GM18498 (cell line): ENCODE results near the gene CR2.
"Not testable (repeated sequence)": the region's sequence is repeated elsewhere in the genome, so short reads cannot be mapped to it uniquely, and the experiment has no call there.

Experiments used
- ATAC-seq: cut with Tn5 transposase; IDR thresholded peaks from one replicate; pipeline ENCODE4 v1.9.1; 2021; ENCODE audit warnings: mild to moderate bottlenecking, moderate library complexity; ENCODE audit not compliant: unreplicated experiment

The CR2 gene

GRCh38 chr1:207444514-207445217 is 9.5 kb upstream of the CR2 start:
- ATAC-seq: no peak

- peak; percentile 22 for ATAC-seq
Observed at GRCh38 chr1:207453710-207454045, 450 bp upstream of the CR2 start.

DNA sequence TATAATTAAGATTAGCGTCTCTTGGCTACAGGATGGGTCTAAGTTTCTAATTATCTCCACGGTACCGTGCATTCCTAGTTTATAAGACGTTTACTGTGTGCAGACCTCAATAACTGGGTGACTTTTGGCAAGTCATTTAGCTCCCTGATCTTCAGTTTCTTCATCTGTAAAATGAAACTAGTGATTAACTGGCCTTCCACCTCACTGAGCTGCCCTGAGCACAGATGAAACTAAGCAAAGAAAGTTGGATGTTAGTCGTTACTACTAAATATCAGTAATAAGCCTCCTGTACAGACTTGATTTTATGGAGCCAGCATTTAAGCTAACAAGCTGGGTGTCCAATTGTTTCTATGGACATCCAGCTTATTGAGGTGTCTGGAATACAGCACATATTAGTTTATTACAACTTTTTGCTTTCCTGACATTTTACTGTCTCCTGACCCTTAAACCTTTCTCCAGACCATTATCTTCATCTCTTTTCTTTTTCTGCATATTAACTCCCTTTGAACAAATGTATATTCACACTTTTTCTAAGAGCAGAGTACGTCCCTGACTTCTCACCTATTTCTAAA is 1.1 kb downstream of the CR2 start:
- ATAC-seq: no peak

- ATAC-seq: no peak
Observed at GRCh38 chr1:207458414-207458813, 4.3 kb downstream of the CR2 start.

- no peak for ATAC-seq
Observed at GRCh38 chr1:207459008-207459407, 4.9 kb downstream of the CR2 start.

DNA sequence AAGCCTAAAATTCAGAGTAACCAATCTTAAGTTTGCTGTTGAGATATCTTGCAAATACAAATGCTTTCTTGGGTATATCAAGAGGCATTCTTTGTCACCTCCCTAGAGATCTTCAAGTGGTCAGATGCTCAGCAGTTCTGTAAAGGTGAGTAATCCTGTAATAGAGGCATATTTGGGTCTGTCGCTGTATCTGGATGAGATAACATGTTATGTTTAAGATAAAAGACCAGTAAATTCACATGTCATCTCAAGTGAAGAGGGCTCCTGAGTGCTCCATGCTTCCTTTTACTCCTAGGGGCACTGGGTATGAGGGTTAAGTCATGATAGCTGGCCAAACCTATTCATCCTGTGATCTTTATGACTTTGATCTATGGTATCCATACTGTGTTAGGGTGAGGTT is 7.5 kb downstream of the CR2 start:
- no peak for ATAC-seq

GRCh38 chr1:207462535-207462934 is 8.4 kb downstream of the CR2 start:
- no peak for ATAC-seq

DNA sequence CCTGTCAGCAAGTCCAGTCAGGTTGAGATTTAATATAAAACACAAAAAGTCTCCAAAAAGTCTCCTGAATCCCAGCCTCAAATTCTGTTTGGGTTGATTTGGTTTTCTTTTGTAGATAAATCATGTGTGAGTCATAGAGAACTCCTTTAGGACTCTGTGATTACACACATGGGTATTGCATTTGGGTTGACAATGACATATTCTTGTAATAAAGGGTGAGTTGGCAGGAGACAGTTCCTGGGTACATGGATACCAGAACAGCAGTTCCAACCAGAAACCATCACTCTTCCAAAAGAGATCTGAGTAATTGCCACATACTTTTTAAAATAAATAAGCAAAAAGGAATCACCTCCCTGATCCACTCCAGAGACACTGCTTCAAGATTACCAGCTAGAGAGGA is 8.9 kb downstream of the CR2 start:
- no peak for ATAC-seq

GRCh38 chr1:207463571-207463970 is 9.4 kb downstream of the CR2 start:
- ATAC-seq: no peak

DNA sequence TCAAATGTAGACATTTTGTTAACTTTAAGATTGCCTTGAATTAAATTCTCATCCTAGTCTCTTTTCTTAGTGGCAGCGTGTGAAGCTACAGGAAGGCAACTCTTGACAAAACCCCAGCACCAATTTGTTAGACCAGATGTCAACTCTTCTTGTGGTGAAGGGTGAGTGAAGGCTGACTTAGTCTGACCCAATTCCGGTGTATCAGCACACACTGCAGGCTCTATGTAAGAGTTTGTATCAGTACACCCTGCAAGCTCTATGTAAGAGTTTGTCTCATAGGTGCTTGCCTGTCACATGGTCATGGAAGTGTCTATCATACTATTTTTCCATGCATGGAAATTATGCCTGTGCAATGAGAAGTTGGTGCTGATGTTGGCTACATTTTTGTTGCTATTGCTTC is 16.8 kb downstream of the CR2 start:
- ATAC-seq: no peak

GRCh38 chr1:207474210-207474609 is 20.1 kb downstream of the CR2 start:
- no peak for ATAC-seq

- ATAC-seq: no peak
Observed at GRCh38 chr1:207486198-207486597, 32.1 kb downstream of the CR2 start.

- no peak for ATAC-seq
Observed at GRCh38 chr1:207487636-207488035, 33.5 kb downstream of the CR2 start.

DNA sequence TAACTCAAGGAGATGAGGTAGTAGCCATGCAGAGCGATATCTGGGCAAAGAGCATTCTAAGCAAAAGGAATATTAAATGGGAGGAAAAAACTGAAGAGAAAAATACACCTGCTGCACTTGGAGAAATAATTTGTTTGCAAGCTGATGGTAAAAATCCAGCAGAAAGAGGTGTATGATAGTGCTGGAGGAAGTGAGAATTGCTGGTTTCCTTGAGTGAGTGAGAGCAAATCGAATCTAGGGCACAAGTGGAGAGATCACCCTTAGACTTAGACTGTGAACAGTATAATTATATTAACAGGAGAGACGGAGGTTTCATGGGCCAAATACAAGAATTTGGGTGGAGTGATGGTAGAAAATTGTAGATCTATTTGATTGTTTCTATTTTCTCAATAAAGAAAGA is 39.1 kb downstream of the CR2 start:
- ATAC-seq: no peak

- no peak for ATAC-seq
Observed at GRCh38 chr1:207494171-207494570, 40.0 kb downstream of the CR2 start.

GRCh38 chr1:207495281-207495680 is 41.2 kb downstream of the CR2 start:
- not testable (repeated sequence) for ATAC-seq

GRCh38 chr1:207495801-207496792 is 42.0 kb downstream of the CR2 start, which contains the start of gene CR1:
Gene CR1, plus strand, starts transcription at chr1:207496157. Its CDS starts 111 bp downstream, at chr1:207496268.
- peak; percentile 53 for ATAC-seq

DNA sequence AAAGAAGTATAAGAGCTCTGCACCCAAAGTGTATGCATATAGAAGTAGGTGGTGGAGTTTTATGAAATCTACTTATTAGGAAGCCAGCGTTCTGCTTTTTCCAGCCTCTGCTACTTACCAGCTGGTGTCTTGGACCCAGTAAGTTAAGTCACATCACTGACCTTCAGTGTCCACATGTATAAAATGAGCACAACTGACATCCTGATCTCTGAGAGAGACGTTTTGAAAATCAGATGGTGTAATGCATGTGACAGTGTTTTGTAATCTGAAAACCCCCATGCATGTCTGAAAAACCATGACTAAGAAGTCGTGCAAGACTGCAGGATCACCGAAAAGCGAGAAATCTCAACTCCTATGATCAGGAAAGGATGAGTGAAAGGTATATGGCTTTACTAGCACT is 43.8 kb downstream of the CR2 start:
- ATAC-seq: no peak

GRCh38 chr1:207499573-207499972 is 45.4 kb downstream of the CR2 start:
- peak; percentile 56 for ATAC-seq

DNA sequence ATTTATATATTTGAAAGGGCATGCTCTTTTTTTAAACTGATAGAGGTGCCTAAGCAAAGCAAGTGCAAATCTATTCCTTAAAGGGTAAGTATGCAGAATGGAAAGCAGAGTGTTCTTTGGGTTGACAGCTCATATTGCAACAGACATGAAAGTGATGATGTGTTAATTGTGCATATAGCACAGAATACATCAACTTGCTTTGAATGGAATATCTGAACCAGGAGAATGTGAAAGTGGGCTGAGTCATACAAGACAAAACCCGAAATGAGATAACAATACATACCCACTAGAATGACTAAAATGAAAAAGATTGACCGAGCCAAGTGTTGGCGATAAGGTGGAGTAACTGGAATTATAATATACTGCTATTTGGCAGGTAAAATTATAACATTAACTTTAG is 46.2 kb downstream of the CR2 start:
- ATAC-seq: no peak

- no peak for ATAC-seq
Observed at GRCh38 chr1:207501071-207501470, 46.9 kb downstream of the CR2 start.

- no peak for ATAC-seq
Observed at GRCh38 chr1:207502726-207503125, 48.6 kb downstream of the CR2 start.
